ENCODE data around the gene CHD3.
"Not testable (repeated sequence)": the region's sequence is repeated elsewhere in the genome, so short reads cannot be mapped to it uniquely, and the experiment has no call there.

CHD3 gene

DNA sequence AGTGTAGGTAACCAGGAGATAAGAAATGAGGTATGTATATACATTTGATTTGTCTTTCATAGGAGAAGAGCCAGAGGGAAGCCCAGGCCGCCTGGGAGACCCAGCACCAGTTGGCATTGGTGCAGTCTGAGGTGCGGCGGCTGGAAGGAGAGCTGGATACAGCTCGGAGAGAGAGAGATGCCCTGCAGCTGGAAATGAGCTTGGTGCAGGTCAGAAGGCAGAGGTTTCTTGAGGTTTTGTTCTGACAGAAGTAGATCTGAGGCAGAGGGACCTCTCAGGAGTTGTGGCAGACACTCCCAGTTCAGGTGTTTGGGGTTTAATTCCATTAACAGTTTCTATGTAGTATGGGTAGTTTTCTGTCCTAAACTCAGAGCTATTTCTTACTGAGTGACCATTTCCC, 51.4 kb downstream of the CHD3 start:
- no peak for DNase-seq

DNA sequence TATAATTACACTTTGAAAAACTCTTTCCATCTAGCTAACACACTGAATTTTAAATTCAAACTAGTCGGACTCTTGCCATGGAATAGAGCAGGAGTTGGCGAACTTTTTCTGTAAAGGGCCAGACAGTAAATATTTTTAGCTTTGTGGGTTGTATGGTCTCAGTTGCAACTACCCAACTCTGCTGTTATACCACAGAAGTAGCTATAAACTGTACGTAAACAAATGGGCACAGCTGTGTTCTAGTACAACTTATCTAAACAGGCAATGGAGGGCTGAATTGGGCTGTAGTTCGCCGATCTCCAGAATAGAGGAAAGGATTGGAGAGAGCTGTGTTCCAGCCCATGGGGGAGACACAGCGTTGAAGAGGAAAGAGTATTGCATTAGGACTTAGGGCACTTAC, 52.2 kb downstream of the CHD3 start:
- DNase-seq: no peak

DNA sequence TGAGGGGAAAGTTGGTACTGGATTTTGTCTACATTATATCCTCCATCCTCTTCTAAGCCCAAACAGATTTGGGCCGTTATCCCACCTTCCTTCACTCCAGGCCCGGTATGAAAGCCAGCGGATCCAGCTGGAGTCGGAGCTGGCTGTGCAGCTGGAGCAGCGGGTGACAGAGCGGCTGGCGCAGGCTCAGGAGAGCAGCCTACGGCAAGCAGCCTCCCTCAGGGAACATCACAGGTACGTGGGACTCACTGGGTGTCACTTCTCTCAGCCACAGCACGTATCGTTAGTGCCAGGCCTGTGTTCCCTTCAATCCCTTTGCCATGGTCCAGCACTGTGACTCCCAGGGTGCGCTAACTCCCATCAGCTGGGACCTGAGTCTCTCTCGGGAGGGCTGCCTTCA, 54.7 kb downstream of the CHD3 start:
- DNase-seq: no peak

DNA sequence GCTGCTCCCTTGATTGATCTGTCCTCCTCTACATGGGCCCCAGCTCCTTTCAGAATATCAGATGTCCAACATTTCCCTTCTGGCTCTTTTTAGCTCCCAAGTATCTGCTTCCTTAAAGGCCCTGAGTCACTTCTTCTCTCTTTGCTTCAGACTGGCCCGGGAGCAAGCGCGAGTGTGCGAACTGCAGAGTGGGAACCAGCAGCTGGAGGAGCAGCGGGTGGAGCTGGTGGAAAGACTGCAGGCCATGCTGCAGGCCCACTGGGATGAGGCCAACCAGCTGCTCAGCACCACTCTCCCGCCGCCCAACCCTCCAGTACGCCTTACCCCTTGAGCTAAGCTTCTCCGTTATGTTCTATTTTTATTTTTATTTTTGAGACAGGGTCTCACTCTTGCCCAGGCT, 55.7 kb downstream of the CHD3 start:
- no peak for DNase-seq

DNA sequence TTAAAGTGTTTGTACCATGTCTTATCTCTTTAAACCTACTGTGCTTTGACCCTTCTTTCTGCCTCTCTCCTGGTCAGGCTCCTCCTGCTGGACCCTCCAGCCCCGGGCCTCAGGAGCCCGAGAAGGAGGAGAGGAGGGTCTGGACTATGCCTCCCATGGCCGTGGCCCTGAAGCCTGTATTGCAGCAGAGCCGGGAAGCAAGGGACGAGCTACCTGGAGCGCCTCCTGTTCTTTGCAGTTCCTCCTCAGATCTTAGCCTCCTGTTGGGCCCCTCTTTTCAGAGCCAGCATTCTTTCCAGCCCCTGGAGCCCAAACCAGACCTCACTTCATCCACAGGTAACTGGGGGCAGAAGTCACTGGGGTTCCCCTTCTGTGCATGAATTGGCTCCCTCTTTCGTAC, 57.1 kb downstream of the CHD3 start:
- DNase-seq: no peak

DNA sequence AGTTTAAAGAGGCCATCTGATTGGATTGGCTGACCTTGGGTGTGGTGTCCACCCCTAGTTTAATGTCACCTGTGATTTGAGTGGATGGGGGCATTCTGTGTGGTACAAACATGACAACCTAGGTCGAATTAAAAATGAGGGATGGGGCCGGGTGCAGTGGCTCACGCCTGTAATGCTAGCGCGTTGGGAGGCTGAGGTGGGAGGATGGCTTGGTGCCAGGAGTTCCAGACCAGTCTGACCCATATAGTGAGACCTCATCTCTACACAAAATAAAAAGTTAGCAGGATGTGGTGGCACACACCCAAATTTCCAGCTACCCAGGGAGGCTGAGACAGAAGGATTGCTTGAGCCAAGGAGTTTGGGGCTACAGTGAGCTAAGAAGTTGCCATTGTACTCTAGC, 57.9 kb downstream of the CHD3 start:
- no peak for DNase-seq

DNA sequence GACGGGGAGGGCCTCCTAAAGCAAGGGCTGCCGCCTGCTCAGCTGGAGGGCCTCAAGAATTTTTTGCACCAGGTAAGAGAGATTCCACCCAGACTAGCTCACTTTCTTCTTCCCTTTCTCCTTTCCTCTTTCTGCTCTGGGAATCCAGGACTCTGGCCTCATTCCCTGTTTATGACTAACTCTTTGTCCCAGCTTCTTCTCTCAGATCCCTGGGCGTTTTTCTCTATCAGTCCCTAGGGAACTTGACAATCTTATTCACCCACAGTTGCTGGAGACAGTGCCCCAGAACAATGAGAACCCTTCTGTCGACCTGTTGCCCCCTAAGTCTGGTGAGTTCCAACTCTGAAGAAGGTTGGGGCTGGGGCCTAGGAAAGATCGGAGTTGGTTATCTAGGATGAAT, 59.1 kb downstream of the CHD3 start:
- no peak for DNase-seq

DNA sequence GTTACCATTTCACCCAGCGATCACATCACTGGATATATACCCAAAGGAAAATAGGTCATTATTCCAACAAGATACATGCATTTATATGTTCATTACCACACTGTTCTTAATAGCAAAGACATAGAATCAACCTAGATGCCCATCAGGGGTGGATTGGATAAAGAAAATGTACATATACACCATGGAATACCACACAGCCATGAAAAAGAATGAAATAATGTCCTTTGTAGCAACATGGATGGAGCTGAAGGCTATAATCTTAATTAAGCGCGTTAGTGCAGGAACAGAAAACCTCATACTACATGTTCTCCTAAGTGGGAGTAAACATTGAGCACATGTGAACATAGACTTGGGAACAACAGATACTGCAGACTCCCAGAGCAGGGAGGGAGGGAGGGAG, 62.0 kb downstream of the CHD3 start:
- DNase-seq: no peak

DNA sequence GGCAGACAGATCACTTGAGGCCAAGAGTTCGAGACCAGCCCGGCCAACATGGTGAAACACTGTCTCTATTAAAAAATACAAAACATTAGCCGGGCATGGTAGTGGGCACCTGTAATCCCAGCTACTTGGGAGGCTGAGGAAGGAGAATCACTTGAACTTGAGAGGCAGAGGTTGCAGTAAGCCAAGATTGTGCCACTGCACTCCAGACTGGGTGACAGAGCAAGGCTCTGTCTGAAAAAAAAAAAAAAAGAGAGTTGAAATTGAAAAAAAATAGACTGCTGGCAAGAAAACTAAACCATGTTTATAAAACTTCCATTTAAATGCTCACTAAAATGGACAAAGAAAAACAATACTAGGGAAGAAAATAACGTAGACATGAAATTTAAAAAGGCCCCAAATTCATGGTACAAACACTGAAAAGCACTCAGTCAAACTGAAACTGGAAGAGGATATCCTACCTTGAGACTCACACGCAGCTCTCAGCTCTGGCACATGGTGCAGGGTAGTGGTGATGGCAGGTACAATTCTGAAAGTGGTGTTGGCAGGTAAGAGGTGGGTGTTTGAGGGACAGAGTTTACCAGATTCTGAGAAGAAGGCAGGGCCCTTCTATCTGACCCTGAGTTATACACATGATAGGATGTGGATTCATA, 62.7 kb downstream of the CHD3 start:
- DNase-seq: no peak

DNA sequence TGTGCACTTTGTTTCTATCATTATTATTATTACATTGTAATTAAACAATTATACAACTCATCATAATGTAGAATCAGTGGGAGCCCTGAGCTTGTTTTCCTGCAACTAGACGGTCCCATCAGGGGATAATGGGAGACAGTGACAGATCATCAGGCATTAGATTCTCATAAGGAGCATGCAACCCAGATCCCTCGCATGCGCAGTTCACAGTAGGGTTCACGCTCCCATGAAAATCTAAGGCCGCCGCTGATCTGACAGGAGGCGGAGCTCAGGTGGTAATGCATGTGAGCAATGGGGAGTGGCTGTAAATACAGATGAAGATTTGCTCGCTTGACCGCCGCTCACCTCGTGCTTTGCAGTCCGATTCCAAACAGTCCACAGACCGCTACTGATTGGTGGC, 64.7 kb downstream of the CHD3 start:
- DNase-seq: not testable (repeated sequence)

DNA sequence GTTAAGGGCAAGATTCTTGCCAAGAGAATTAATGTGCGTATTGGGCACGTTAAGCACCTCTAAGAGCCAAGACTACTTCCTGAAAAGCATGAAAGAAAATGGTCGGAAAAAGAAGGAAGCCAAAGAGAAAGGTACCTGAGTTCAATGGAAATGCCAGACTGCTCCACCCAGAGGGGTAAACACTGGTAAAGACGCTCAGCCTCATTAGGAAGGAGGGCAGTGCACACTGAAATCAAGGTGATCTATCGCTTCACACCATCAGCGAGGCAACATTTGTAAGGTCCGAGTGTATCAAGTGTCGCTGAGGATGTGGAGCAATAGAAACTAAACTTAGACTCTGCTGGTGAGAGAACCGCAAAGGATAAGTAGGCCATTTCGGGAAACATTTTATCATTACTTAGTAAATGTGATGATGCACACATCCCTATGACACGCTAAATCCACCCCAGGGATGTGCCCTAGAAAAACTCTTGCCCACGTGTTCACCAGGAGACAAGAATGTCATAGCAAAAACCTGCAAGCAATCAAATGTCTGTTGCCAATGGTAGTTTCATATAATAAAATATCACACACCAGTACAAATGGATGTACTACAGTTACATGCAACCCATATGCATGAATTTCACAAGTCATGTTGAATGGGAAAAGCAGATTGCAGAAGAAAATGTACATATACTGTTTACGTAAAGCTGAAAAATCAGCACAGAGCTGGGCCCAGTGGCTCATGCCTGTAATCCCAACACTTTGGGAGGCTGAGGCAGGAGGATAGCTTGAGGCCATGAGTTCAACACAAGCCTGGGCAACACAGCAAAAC, 67.0 kb downstream of the CHD3 start:
- no peak for DNase-seq

DNA sequence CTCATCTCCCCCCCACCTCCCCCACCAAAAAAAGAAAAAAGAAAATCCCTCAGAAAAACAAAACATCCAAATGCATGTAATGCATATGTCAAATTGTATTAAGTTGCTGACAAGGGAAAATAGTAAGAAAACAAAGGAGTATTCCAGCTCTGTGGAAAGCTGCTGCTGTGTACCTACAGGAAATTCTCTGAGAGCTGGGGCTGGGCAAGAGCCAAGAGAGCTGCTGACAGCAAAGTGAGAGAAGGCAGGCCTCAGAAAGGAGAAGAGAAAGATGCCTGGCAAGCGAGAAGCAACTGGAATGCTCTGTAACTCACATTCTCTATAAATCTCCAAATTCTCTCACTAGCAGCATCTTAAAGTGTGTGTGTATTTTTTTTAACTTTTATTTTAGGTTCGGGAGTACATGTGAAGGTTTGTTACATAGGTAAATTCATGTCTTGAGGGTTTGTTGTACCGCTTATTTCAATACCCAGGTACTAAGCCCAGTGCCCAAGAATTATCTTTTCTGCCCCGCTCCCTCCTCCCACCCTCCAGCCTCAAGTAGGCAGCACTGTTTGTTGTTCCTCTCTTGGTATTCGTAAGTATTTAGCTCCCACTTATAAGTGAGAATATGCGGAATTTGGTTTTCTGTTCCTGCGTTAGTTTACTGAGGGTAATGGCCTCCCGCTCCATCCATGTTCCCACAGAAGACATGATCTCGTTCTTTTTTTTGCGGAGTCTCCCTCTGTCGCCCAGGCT, 67.8 kb downstream of the CHD3 start:
- DNase-seq: peak; percentile 48

DNA sequence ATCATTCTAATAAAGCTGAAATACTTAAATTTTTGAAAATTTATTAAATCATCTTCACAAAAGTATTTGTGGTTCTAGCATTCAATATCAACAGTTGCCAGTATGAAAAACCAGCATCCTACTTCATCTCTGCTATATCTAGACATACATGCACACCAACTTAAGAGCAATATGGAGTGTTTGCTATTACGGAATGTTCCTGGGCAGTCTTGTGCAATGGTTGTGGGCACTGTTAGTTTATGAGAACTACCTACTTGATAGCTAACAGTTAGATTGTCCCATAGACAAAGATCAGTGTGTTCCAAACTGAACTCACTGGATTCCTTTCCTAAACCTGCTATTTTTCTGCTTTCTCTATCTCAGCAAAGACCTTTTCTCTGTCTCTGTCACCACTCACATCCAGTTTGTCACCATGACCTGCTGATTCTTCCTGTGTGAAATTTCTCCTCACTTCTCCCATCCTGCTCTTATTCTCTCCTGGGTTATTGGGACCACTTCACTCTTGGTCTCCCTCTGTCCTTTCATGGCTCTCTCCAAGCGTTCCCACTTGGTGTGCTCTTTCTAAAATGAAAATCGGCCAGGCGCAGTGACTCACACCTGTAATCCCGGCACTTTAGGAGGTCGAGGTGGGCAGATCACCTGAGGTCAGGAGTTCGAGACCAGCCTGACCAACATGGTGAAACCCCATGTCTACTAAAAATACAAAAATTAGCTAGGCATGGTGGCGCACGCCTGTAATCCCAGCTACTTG, 71.1 kb downstream of the CHD3 start:
- no peak for DNase-seq

DNA sequence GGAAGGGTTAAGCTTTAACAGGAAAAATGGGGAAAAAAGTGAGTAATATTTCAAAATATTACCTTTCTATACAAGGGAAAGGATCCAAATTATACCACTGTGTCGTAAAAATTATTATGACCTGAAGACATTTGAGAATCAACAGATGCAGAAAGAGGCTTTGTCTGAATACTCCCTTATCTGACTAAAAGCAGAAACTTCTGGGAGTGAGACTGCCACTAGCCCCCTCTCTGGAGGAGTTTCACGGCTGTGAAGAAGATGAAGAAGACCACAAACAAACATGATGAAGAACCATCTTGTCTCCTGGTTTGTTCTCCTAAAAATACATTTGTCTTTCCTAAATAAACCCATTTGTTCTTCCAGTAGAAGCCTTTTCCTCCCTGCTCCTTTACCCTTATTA, 72.8 kb downstream of the CHD3 start:
- DNase-seq: no peak
